MCF 10A (cell line): ENCODE results near the gene SBF2. TPM values are rescaled to one million over a fixed set of nuclear protein-coding genes. Genes with fewer than 3 reads are reported as not detected.

Source experiments
- BruUV-seq: library from RNA; stranded (reverse); fragments of 400-500 nt; replicated peaks from 2 replicates; lab custom pipeline; 2021; lab: Mats Ljungman, UMichigan
- CTCF ChIA-PET: fragments of 300-600 bp; sonication (Branson Sonifier 250); formaldehyde crosslinking; extraction: SDS; loops from one replicate; lab custom pipeline; 2021; ENCODE audit warnings: antibody characterized with exemption, inconsistent platforms; lab: Yijun Ruan, JAX
- POLR2A ChIA-PET: fragments of 300-600, 350-650 bp; sonication (Branson Sonifier 250); formaldehyde crosslinking; extraction: SDS; loops from one replicate; lab custom pipeline; 2020; ENCODE audit warnings: antibody characterized with exemption, inconsistent platforms; lab: Yijun Ruan, JAX
- DNase-seq: peaks from one replicate; pipeline ENCODE4 v3.0.0-alpha.2; 2018; ENCODE audit not compliant: unreplicated experiment
- H3K27ac Mint-ChIP-seq: one replicate; pipeline ENCODE4 v1.8.0; 2022; ENCODE audit warnings: mild to moderate bottlenecking, low read depth, mixed read lengths; ENCODE audit not compliant: unreplicated experiment
- H3K27me3 Mint-ChIP-seq: one replicate; pipeline ENCODE4 v1.8.0; 2022; ENCODE audit warnings: mixed read lengths; ENCODE audit not compliant: insufficient read depth, unreplicated experiment
- H3K36me3 Mint-ChIP-seq: one replicate; pipeline ENCODE4 v1.8.0; 2022; ENCODE audit warnings: mild to moderate bottlenecking, moderate library complexity, mixed read lengths; ENCODE audit not compliant: insufficient read depth, unreplicated experiment
- H3K4me1 Mint-ChIP-seq: one replicate; pipeline ENCODE4 v1.8.0; 2022; ENCODE audit warnings: mixed read lengths; ENCODE audit not compliant: insufficient read depth, unreplicated experiment
- H3K4me3 Mint-ChIP-seq: one replicate; pipeline ENCODE4 v1.8.0; 2022; ENCODE audit warnings: mild to moderate bottlenecking, moderate library complexity, mixed read lengths; ENCODE audit not compliant: unreplicated experiment
- H3K9me3 Mint-ChIP-seq: one replicate; pipeline ENCODE4 v1.8.0; 2022; ENCODE audit warnings: mixed read lengths; ENCODE audit not compliant: unreplicated experiment
- CTCF ChIP-seq: fragments of 200-600 bp; IDR thresholded peaks from one replicate; pipeline ENCODE4 v1.8.0; 2022; ENCODE audit warnings: antibody characterized with exemption, mild to moderate bottlenecking; ENCODE audit not compliant: unreplicated experiment
- intact Hi-C: fragments of 100-400 bp; cut with micrococcal nuclease; formaldehyde crosslinking; loops from 2 replicates; pipeline ENCODE4 v1.14.1; 2022
- total RNA-seq: library from RNA; stranded (reverse); gene quantifications from 2 replicates; pipeline ENCODE4 v1.2.3, GENCODE V29; 2022

Gene SBF2
- total RNA-seq, 1 experiment from 2014 or later = 28.3 TPM

GRCh38 chr11:9853929-9854552 is 440.0 kb downstream of the SBF2 start:
- intact Hi-C loops = no loop called here
- no TSS peak for BruUV-seq
- H3K4me1 Mint-ChIP-seq = no peaks in the 10 kb centered on the region
- H3K27me3 Mint-ChIP-seq = no peaks in the 10 kb centered on the region
- ChIA-PET POLR2A (interaction anchor here (0.7 kb wide), 1 partner anchor 803 kb away, joined by 3 read pairs; no protein-coding TSS in a partner anchor), CTCF (no interaction called here)
- no peak for TF ChIP-seq CTCF
- peaks cover 10% of the 10 kb centered on the region for H3K36me3 Mint-ChIP-seq
- H3K27ac Mint-ChIP-seq = no peak overlapping the region
- H3K9me3 Mint-ChIP-seq = no peaks in the 10 kb centered on the region
- no peak overlapping the region for H3K4me3 Mint-ChIP-seq
- no peak for DNase-seq

- Mint-ChIP-seq H3K4me1 (no peaks in the 10 kb centered on the region), H3K4me3 (no peak overlapping the region), H3K27ac (no peak overlapping the region), H3K36me3 (peaks cover 13% of the 10 kb centered on the region), H3K9me3 (no peaks in the 10 kb centered on the region), H3K27me3 (no peaks in the 10 kb centered on the region)
- ChIA-PET POLR2A (interaction anchor here (1.5 kb wide), 1 partner anchor 32 kb away, joined by 5 read pairs; no protein-coding TSS in a partner anchor), CTCF (no interaction called here)
- TF ChIP-seq CTCF = no peak
- no peak for DNase-seq
- BruUV-seq = no TSS peak
- intact Hi-C loops = no loop called here
These were observed 441.6 kb downstream of the SBF2 start for GRCh38 chr11:9852465-9852864.

- Mint-ChIP-seq H3K36me3 (peaks cover 19% of the 10 kb centered on the region), H3K4me1 (no peaks in the 10 kb centered on the region), H3K4me3 (no peak overlapping the region), H3K27ac (no peak overlapping the region), H3K9me3 (no peaks in the 10 kb centered on the region), H3K27me3 (no peaks in the 10 kb centered on the region)
- ChIA-PET POLR2A (interaction anchor here (1.2 to 1.5 kb wide), 2 partner anchors 33 to 453 kb away, joined by 3 to 5 read pairs; partner anchors contain the start of gene ADM), CTCF (interaction anchor here (0.8 to 0.9 kb wide), 2 partner anchors 122 to 126 kb away, joined by 3 to 5 read pairs; no protein-coding TSS in a partner anchor)
- no peak for TF ChIP-seq CTCF
- BruUV-seq = no TSS peak
- DNase-seq = peak; percentile 49
- intact Hi-C loops = no loop called here
These were observed 442.7 kb downstream of the SBF2 start for GRCh38 chr11:9851366-9851765.

- Mint-ChIP-seq H3K9me3 (no peaks in the 10 kb centered on the region), H3K4me1 (no peaks in the 10 kb centered on the region), H3K4me3 (no peak overlapping the region), H3K36me3 (peaks cover 29% of the 10 kb centered on the region), H3K27ac (no peak overlapping the region), H3K27me3 (no peaks in the 10 kb centered on the region)
- no TSS peak for BruUV-seq
- no peak for TF ChIP-seq CTCF
- ChIA-PET POLR2A (no interaction called here), CTCF (no interaction called here)
- DNase-seq = no peak
- intact Hi-C loops = no loop called here
These were observed 443.7 kb downstream of the SBF2 start for GRCh38 chr11:9850224-9850895.
